Measurements from ENCODE around the gene DUSP2. TPM values are rescaled to one million over a fixed set of nuclear protein-coding genes. Genes with fewer than 3 reads are reported as not detected.

Gene DUSP2
- total and polyA plus RNA-seq, 10 of the 15 experiments (the other 5 are each of a cell fraction or from before 2014, with no cell fraction given) = 9.7 to 212 (median 57.2) TPM

DNA sequence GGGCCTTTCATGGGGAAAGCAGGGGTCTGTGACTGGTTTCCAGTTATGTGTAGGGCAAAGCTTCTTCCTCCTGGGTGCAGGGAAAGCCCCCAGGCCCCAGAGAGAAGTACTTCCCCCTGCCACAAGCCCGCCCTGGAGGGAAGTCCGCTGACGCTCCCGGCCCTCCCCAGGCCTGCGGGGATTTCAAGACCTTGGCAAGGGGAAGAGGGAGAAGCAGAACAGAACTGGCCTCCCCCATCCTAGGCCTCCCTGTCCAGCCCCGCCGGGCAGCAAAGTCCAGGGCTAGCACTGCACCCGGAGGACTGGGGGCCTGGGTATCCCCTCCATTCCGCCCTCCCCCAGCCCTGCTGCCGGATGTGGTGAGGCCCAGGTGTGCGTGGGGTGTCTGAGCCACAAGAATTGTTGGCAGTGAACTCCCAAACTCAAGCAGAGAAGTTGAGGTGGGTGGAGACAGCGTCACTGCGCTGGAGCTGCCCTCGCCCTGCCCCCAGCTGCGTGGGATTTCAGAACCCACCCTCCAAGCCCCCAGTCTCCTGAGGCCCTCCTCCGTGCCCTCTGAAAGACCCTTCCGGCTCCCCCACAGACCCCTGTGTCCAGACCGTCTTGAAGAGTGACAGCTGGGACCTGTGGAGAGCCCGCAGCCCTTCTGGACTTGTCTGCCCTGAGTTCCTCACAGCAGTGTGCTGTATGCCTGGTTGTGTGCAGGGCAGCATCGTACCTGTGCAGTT is 1.1 kb upstream of the DUSP2 start (continued):
- TF ChIP-seq, protein P1, sequence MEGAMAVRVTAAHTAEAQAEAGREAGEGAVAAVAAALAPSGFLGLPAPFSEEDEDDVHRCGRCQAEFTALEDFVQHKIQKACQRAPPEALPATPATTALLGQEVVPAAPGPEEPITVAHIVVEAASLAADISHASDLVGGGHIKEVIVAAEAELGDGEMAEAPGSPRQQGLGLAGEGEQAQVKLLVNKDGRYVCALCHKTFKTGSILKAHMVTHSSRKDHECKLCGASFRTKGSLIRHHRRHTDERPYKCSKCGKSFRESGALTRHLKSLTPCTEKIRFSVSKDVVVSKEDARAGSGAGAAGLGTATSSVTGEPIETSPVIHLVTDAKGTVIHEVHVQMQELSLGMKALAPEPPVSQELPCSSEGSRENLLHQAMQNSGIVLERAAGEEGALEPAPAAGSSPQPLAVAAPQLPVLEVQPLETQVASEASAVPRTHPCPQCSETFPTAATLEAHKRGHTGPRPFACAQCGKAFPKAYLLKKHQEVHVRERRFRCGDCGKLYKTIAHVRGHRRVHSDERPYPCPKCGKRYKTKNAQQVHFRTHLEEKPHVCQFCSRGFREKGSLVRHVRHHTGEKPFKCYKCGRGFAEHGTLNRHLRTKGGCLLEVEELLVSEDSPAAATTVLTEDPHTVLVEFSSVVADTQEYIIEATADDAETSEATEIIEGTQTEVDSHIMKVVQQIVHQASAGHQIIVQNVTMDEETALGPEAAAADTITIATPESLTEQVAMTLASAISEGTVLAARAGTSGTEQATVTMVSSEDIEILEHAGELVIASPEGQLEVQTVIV (IDR thresholded peaks at IDR 0.05; ENCODE audit: borderline replicate concordance, partially characterized antibody) = peak; percentile 25
- 0 out of 2 replicates have a peak, but pooled peaks have one; percentile 75 for TF ChIP-seq STAT3 (IDR thresholded peaks at IDR 0.05; ENCODE audit: low read depth, low read length)
- 0 out of 2 replicates have a peak, but pooled peaks have one; percentile 30 for TF ChIP-seq BRCA1 (IDR thresholded peaks at IDR 0.05; ENCODE audit: low read depth, low read length)
- TF ChIP-seq, protein P2, sequence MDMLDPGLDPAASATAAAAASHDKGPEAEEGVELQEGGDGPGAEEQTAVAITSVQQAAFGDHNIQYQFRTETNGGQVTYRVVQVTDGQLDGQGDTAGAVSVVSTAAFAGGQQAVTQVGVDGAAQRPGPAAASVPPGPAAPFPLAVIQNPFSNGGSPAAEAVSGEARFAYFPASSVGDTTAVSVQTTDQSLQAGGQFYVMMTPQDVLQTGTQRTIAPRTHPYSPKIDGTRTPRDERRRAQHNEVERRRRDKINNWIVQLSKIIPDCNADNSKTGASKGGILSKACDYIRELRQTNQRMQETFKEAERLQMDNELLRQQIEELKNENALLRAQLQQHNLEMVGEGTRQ (IDR thresholded peaks at IDR 0.05; ENCODE audit: borderline replicate concordance, low read depth, low read length) = no peak
- TF ChIP-seq CBX3 (IDR thresholded peaks at IDR 0.05; ENCODE audit: borderline replicate concordance, low read depth) = no peak
- TF ChIP-seq, protein P3, sequence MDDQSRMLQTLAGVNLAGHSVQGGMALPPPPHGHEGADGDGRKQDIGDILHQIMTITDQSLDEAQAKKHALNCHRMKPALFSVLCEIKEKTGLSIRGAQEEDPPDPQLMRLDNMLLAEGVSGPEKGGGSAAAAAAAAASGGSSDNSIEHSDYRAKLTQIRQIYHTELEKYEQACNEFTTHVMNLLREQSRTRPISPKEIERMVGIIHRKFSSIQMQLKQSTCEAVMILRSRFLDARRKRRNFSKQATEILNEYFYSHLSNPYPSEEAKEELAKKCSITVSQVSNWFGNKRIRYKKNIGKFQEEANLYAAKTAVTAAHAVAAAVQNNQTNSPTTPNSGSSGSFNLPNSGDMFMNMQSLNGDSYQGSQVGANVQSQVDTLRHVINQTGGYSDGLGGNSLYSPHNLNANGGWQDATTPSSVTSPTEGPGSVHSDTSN (IDR thresholded peaks at IDR 0.05; ENCODE audit: insufficient replicate concordance, low read depth, low read length) = no peak
- TF ChIP-seq EP300 (IDR thresholded peaks at IDR 0.05; ENCODE audit: borderline replicate concordance in 1 of 2, control insufficient read depth in 1 of 2, low read depth in 2 of 2, low read length in 2 of 2) = peak; percentile 87 to 93
- peak; percentile 77; the same call in 1 of the 2 replicates for TF ChIP-seq ATF7 (IDR thresholded peaks at IDR 0.05; ENCODE audit: low read depth)
- TF ChIP-seq SMAD1 (IDR thresholded peaks at IDR 0.05; ENCODE audit: low read depth, partially characterized antibody) = peak; percentile 76
- peak; percentile 83; the same call in 1 of the 2 replicates for TF ChIP-seq SPI1 (IDR thresholded peaks at IDR 0.05; ENCODE audit: borderline replicate concordance, insufficient read depth, low read depth, low read length)
- TF ChIP-seq CEBPB (IDR thresholded peaks at IDR 0.05; ENCODE audit: borderline replicate concordance in 1 of 2, low read depth in 2 of 2, low read length in 2 of 2) = no peak
- TF ChIP-seq CBX5 (IDR thresholded peaks at IDR 0.05; ENCODE audit: low read depth) = no peak
- TF ChIP-seq, protein P4, sequence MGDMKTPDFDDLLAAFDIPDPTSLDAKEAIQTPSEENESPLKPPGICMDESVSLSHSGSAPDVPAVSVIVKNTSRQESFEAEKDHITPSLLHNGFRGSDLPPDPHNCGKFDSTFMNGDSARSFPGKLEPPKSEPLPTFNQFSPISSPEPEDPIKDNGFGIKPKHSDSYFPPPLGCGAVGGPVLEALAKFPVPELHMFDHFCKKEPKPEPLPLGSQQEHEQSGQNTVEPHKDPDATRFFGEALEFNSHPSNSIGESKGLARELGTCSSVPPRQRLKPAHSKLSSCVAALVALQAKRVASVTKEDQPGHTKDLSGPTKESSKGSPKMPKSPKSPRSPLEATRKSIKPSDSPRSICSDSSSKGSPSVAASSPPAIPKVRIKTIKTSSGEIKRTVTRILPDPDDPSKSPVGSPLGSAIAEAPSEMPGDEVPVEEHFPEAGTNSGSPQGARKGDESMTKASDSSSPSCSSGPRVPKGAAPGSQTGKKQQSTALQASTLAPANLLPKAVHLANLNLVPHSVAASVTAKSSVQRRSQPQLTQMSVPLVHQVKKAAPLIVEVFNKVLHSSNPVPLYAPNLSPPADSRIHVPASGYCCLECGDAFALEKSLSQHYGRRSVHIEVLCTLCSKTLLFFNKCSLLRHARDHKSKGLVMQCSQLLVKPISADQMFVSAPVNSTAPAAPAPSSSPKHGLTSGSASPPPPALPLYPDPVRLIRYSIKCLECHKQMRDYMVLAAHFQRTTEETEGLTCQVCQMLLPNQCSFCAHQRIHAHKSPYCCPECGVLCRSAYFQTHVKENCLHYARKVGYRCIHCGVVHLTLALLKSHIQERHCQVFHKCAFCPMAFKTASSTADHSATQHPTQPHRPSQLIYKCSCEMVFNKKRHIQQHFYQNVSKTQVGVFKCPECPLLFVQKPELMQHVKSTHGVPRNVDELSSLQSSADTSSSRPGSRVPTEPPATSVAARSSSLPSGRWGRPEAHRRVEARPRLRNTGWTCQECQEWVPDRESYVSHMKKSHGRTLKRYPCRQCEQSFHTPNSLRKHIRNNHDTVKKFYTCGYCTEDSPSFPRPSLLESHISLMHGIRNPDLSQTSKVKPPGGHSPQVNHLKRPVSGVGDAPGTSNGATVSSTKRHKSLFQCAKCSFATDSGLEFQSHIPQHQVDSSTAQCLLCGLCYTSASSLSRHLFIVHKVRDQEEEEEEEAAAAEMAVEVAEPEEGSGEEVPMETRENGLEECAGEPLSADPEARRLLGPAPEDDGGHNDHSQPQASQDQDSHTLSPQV (IDR thresholded peaks at IDR 0.05) = no peak
- no peak for TF ChIP-seq ZNF622 (IDR thresholded peaks at IDR 0.05)
- no peak for TF ChIP-seq FOS (IDR thresholded peaks at IDR 0.05; ENCODE audit: borderline replicate concordance, extremely low read depth, insufficient read length)
- peak; percentile 98 for TF ChIP-seq IKZF1 (conservative IDR thresholded peaks at IDR 0.05)
- 0 out of 4 replicates have a peak, but pooled peaks of 1 of the 2 experiments have one; percentile 5 for TF ChIP-seq SRF (IDR thresholded peaks at IDR 0.05; ENCODE audit: low read depth in 2 of 2, low read length in 2 of 2)
- TF ChIP-seq, protein P5, sequence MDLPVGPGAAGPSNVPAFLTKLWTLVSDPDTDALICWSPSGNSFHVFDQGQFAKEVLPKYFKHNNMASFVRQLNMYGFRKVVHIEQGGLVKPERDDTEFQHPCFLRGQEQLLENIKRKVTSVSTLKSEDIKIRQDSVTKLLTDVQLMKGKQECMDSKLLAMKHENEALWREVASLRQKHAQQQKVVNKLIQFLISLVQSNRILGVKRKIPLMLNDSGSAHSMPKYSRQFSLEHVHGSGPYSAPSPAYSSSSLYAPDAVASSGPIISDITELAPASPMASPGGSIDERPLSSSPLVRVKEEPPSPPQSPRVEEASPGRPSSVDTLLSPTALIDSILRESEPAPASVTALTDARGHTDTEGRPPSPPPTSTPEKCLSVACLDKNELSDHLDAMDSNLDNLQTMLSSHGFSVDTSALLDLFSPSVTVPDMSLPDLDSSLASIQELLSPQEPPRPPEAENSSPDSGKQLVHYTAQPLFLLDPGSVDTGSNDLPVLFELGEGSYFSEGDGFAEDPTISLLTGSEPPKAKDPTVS (IDR thresholded peaks at IDR 0.05; ENCODE audit: low read depth, low read length) = no peak

Measured in GM12878 (cell line).